ENCODE data around the gene NLE1.

GRCh38 chr17:35167046-35167445, 24.9 kb upstream of the NLE1 start:
- TF ChIP-seq CTCF (IDR thresholded peaks at IDR 0.05; ENCODE audit: insufficient read depth, low read length) (no peak), POLR2AphosphoS5 (IDR thresholded peaks at IDR 0.05; ENCODE audit: low read depth) (no peak), SPI1 (IDR thresholded peaks at IDR 0.05; ENCODE audit: borderline replicate concordance, low read depth) (no peak), GABPA (IDR thresholded peaks at IDR 0.05; ENCODE audit: low read depth) (no peak)
